Erythroblast (primary cell): ENCODE results near the gene SAG.

Experiments
- GATA1 ChIP-seq: IDR thresholded peaks from 2 replicates; pipeline ENCODE4 v1.6.1; 2011; ENCODE audit warnings: low read depth, mild to moderate bottlenecking, control low read depth, low read length, moderate library complexity
- POLR2A ChIP-seq: IDR thresholded peaks from 2 replicates; pipeline ENCODE4 v1.6.1; 2011; ENCODE audit warnings: mild to moderate bottlenecking, low read length

DNA sequence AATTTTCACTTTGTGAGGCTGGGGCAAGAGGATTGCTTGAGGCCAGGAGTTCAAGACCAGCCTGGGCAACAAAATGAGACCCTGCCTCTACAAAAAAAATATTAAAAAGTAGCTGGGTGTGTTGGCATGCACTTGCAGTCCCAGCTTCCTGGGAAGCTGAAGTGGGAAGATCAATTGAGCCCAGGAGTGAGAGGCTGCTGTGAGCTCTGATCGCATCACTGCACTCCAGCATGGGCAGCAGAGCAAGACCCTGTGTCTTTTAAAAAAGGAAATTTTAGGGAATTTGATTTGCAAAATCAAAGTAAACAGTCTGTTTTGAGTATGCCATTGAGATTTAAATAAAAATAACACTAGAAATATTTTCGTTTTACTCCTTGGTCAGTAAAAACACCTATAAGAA lies 28.7 kb upstream of the SAG start:
- no peak for TF ChIP-seq POLR2A
- no peak for TF ChIP-seq GATA1
